ENCODE results near the gene OLR1.

OLR1 gene

DNA sequence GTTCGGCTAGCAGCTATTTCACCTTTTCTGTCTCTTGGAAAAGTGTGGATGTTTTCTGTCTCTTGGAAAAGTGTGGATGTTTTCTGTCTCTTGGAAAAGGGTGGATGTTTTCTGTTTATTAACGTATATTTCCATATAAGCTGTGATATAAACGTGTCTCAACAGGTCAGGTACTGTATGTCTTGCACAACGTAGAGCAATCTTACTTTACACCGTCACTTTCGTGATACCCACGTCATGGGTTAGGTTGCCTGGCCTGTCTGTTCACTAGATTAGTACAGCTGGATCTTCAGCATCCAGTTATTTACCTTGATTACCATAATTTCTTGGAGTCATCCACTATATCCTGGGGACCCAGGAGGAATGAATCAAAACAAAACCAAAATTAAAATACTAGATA is 56.0 kb downstream of the OLR1 start:
- Histone ChIP-seq H3K4me1 (ENCODE audit: insufficient read depth, low read length) (no peaks in the 10 kb centered on the region), H3K9ac (ENCODE audit: low read depth, low read length) (no peak overlapping the region), H3K9me3 (ENCODE audit: control insufficient read depth, insufficient read depth, low read length) (no peaks in the 10 kb centered on the region), H3K36me3 (ENCODE audit: insufficient read depth, low read length) (no peaks in the 10 kb centered on the region)

DNA sequence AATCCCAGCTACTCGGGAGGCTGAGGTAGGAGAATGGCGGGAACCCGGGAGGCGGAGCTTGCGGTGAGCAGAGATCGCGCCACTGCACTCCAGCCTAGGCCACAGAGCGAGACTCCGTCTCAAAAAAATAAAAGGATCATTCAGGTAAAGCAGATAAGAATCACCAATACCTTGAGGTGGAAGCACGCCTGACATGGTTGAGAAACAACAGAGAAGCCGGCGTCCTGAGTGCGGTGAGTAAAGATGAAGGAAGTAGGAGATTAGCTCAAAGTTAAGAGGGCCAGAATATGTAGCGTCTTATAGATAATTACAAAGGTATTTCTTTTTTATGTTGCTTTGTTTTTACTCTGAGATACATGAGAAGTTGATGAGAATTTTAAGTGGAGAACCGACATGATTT is 56.6 kb downstream of the OLR1 start:
- no peaks in the 10 kb centered on the region for H3K9me3 ChIP-seq (ENCODE audit: control insufficient read depth, insufficient read depth, low read length)
- no peak overlapping the region for H3K9ac ChIP-seq (ENCODE audit: low read depth, low read length)
- H3K4me1 ChIP-seq (ENCODE audit: insufficient read depth, low read length): no peaks in the 10 kb centered on the region
- no peaks in the 10 kb centered on the region for H3K36me3 ChIP-seq (ENCODE audit: insufficient read depth, low read length)

DNA sequence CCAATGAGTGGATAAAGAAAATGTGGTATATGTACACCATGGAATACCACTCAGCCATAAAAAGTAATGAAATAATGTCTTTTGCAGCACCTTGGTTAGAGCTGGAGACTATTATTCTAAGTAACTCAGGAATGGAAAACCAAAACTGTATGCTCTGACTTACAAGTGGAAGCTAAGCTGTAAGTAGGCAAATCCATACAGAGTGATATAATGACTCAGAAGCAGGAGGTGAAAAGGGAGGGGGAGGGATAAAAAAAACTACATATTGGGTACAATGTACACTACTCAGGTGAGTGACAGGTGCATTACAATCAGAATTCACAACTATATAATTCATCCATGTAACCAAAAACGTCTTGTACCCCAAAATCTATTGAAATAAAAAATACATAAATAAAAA is 58.0 kb downstream of the OLR1 start:
- Histone ChIP-seq H3K36me3 (ENCODE audit: insufficient read depth, low read length) (no peaks in the 10 kb centered on the region), H3K9ac (ENCODE audit: low read depth, low read length) (no peak overlapping the region), H3K9me3 (ENCODE audit: control insufficient read depth, insufficient read depth, low read length) (no peaks in the 10 kb centered on the region), H3K4me1 (ENCODE audit: insufficient read depth, low read length) (no peaks in the 10 kb centered on the region)

DNA sequence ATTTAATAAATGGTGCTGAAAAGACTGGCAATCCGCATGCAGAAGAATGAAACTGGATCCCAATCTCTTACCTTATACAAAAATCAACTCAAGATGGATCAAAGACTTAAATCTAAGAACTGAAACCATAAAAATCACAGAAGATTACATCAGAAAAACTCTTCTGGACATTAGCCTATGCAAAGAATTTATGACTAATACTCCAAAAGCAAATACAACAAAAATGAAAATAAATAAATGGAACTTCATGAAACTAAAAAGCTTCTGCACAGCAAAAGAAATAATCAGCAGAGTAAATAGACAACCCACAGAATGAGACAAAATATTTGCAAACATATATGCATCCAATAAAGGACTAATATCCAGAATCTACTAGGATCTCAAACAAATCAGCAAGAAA is 58.9 kb downstream of the OLR1 start:
- no peaks in the 10 kb centered on the region for H3K9me3 ChIP-seq (ENCODE audit: control insufficient read depth, insufficient read depth, low read length)
- H3K9ac ChIP-seq (ENCODE audit: low read depth, low read length): no peak overlapping the region
- no peaks in the 10 kb centered on the region for H3K4me1 ChIP-seq (ENCODE audit: insufficient read depth, low read length)

DNA sequence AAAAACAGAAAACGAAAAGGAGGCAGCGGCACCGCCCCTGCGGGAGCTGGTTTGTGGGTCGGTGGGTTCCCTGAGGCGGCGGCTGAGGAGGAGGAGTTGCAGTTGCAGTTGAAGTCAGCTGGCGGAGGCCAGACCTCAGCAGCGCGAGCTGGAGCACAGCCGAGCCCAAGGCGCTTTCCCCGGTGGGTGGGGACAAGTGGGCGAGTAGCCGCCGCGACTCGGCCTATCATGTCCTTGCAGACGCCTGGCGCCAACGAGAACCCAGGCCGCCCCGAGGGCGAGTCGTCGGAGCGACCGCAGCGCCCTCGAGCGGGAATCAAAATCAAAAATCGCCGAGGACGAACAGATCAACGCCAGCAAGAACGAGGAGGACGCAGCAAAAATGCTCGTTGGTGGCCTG is 60.5 kb downstream of the OLR1 start:
- Histone ChIP-seq H3K9ac (ENCODE audit: low read depth, low read length) (no peak overlapping the region), H3K9me3 (ENCODE audit: control insufficient read depth, insufficient read depth, low read length) (no peaks in the 10 kb centered on the region), H3K4me1 (ENCODE audit: insufficient read depth, low read length) (no peaks in the 10 kb centered on the region)

More for the DNA sequence above, 58.9 kb downstream of the OLR1 start:
- no peaks in the 10 kb centered on the region for H3K36me3 ChIP-seq (ENCODE audit: insufficient read depth, low read length)

DNA sequence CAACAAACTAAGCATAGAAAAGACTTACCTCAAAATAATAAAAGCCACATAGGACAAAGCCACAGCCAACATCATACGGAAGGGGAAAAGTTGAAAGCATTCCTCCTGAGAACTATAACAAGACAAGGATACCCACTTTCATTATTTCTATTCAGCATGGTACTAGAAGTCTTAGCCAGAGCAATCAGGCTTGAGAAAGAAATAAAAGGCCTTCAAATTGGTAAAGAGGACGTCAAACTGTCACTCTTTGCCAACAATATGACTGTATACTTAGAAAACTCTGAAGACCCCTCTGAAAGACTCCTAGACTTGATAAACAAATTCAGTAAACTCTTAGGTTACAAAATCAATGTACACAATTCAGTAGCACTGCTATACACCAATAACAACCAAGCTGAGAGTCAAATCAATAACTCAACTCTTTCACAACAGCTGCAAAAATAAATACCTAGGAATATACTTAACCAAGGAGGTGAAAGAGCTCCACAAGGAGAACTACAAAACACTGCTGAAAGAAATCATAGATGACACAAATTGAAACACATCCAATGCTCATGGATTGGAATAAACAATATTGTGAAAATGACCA is 61.6 kb downstream of the OLR1 start:
- Histone ChIP-seq H3K4me1 (ENCODE audit: insufficient read depth, low read length) (no peaks in the 10 kb centered on the region), H3K9ac (ENCODE audit: low read depth, low read length) (no peak overlapping the region), H3K9me3 (ENCODE audit: control insufficient read depth, insufficient read depth, low read length) (no peaks in the 10 kb centered on the region), H3K36me3 (ENCODE audit: insufficient read depth, low read length) (no peaks in the 10 kb centered on the region)

More for the DNA sequence above, 60.5 kb downstream of the OLR1 start:
- H3K36me3 ChIP-seq (ENCODE audit: insufficient read depth, low read length): no peaks in the 10 kb centered on the region

All from ES-I3 (cell line).